ENCODE data around the gene MUC21.

DNA sequence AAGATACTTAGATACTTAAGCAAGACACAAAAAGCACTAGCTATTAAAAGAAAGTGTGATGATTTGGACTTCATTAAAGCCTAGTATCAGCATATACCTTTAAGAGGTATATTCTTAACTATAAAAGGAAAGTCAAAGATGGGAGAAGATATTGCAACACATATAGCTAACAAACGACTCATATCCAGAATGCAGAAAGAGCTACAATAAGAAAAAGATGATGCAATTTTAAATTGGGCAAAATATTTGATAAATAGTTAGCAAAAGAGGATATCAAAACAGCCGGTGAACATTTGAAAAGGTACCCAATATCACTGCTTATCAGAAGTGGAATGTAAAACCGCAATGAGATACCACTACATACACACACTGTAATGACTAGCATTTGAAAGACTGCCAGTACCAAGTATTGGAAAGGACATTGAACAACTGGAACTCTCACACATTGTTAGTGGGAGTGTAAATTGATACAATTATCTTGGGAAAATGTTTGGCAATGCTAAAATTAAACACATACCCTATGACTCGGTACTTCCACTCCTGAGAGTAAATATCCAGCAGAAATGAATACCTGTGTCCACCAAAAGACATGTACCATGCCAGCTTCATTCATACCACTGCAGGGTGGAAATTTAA is 52.5 kb downstream of the MUC21 start:
- TF ChIP-seq, protein P1, sequence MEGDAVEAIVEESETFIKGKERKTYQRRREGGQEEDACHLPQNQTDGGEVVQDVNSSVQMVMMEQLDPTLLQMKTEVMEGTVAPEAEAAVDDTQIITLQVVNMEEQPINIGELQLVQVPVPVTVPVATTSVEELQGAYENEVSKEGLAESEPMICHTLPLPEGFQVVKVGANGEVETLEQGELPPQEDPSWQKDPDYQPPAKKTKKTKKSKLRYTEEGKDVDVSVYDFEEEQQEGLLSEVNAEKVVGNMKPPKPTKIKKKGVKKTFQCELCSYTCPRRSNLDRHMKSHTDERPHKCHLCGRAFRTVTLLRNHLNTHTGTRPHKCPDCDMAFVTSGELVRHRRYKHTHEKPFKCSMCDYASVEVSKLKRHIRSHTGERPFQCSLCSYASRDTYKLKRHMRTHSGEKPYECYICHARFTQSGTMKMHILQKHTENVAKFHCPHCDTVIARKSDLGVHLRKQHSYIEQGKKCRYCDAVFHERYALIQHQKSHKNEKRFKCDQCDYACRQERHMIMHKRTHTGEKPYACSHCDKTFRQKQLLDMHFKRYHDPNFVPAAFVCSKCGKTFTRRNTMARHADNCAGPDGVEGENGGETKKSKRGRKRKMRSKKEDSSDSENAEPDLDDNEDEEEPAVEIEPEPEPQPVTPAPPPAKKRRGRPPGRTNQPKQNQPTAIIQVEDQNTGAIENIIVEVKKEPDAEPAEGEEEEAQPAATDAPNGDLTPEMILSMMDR (conservative IDR thresholded peaks at IDR 0.05; ENCODE audit: low read depth, low read length) = no peak
- TF ChIP-seq EZH2phosphoT487 (IDR thresholded peaks at IDR 0.05; ENCODE audit: borderline replicate concordance, low read length) = no peak
- no peak for TF ChIP-seq EZH2 (IDR thresholded peaks at IDR 0.05; ENCODE audit: low read length, unreplicated experiment)

Measured in PC-3 (cell line).